Measurements from ENCODE around the gene CARS1.
A peak's percentile ranks its signal among the peaks of the same experiment; 100 is the strongest.
"Not testable (repeated sequence)": the region's sequence is repeated elsewhere in the genome, so short reads cannot be mapped to it uniquely, and the experiment has no call there.

The CARS1 gene

GRCh38 chr11:3089236-3090061 is 32.2 kb upstream of the CARS1 start:
- no peak for DNase-seq (ENCODE audit: low read depth)

- no peak for DNase-seq (ENCODE audit: low read depth)
Observed at GRCh38 chr11:3088806-3089205, 31.6 kb upstream of the CARS1 start.

- DNase-seq (ENCODE audit: low read depth) = no peak
Observed at GRCh38 chr11:3087821-3088800, 30.9 kb upstream of the CARS1 start.

- no peak for DNase-seq (ENCODE audit: low read depth)
Observed at GRCh38 chr11:3087373-3087772, 30.1 kb upstream of the CARS1 start.

- DNase-seq (ENCODE audit: low read depth) = no peak
Observed at GRCh38 chr11:3086671-3087150, 29.5 kb upstream of the CARS1 start.

GRCh38 chr11:3086114-3086513 is 28.9 kb upstream of the CARS1 start:
- DNase-seq (ENCODE audit: low read depth) = no peak

GRCh38 chr11:3085052-3085451 is 27.8 kb upstream of the CARS1 start:
- no peak for DNase-seq (ENCODE audit: low read depth)

- DNase-seq (ENCODE audit: low read depth) = no peak
Observed at GRCh38 chr11:3083321-3083720, 26.1 kb upstream of the CARS1 start.

GRCh38 chr11:3081386-3081751 is 24.1 kb upstream of the CARS1 start:
- no peak for DNase-seq (ENCODE audit: low read depth)

GRCh38 chr11:3080733-3081385 is 23.6 kb upstream of the CARS1 start:
- no peak for DNase-seq (ENCODE audit: low read depth)

GRCh38 chr11:3080104-3080503 is 22.9 kb upstream of the CARS1 start:
- peak; percentile 54 for DNase-seq (ENCODE audit: low read depth)

GRCh38 chr11:3077846-3078440 is 20.7 kb upstream of the CARS1 start:
- DNase-seq (ENCODE audit: low read depth) = no peak

GRCh38 chr11:3077189-3077836 is 20.1 kb upstream of the CARS1 start:
- no peak for DNase-seq (ENCODE audit: low read depth)

GRCh38 chr11:3074912-3075589 is 17.8 kb upstream of the CARS1 start:
- no peak for DNase-seq (ENCODE audit: low read depth)

- peak; percentile 42 for DNase-seq (ENCODE audit: low read depth)
Observed at GRCh38 chr11:3073029-3073435, 15.8 kb upstream of the CARS1 start.

GRCh38 chr11:3069425-3069824 is 12.2 kb upstream of the CARS1 start:
- no peak for DNase-seq (ENCODE audit: low read depth)

GRCh38 chr11:3066308-3066707 is 9.1 kb upstream of the CARS1 start:
- DNase-seq (ENCODE audit: low read depth) = not testable (repeated sequence)

- not testable (repeated sequence) for DNase-seq (ENCODE audit: low read depth)
Observed at GRCh38 chr11:3064709-3065108, 7.5 kb upstream of the CARS1 start.

GRCh38 chr11:3063876-3064275 is 6.7 kb upstream of the CARS1 start:
- DNase-seq (ENCODE audit: low read depth) = peak; percentile 53

- not testable (repeated sequence) for DNase-seq (ENCODE audit: low read depth)
Observed at GRCh38 chr11:3063432-3063831, 6.2 kb upstream of the CARS1 start.
